B cell (primary cell): ENCODE measurements around the gene RHCG.

Experiments used
- CTCF ChIP-seq: fragments of 200-600 bp; IDR thresholded peaks from one replicate; pipeline ENCODE4 v1.8.0; 2022; ENCODE audit warnings: antibody characterized with exemption, mild to moderate bottlenecking
- EZH2 ChIP-seq: IDR thresholded peaks from 2 replicates; pipeline ENCODE4 v1.6.1; 2012; ENCODE audit warnings: borderline replicate concordance, low read depth, mild to moderate bottlenecking, moderate library complexity, low read length; ENCODE audit not compliant: insufficient read depth, poor library complexity, severe bottlenecking

- no peak for TF ChIP-seq CTCF
- no peak for TF ChIP-seq EZH2
These were observed 16.9 kb upstream of the RHCG start for GRCh38 chr15:89513284-89513683.
